Measurements from ENCODE around the gene BOD1L1.
A peak's percentile ranks its signal among the peaks of the same experiment; 100 is the strongest.

The BOD1L1 gene

GRCh38 chr4:13627606-13628311 lies at the start of gene BOD1L1:
Gene BOD1L1 (minus strand): TSS chr4:13627725. CDS start chr4:13627587, 138 bp downstream.
- peak; percentile 77 for DNase-seq

- no peak for DNase-seq
These were observed 47.4 kb upstream of the BOD1L1 start for GRCh38 chr4:13674971-13675370.

GRCh38 chr4:13673167-13673566 lies 45.6 kb upstream of the BOD1L1 start:
- DNase-seq = no peak

GRCh38 chr4:13670456-13671160 lies 43.1 kb upstream of the BOD1L1 start:
- DNase-seq = no peak

- no peak for DNase-seq
These were observed 38.5 kb upstream of the BOD1L1 start for GRCh38 chr4:13665701-13666660.

GRCh38 chr4:13659341-13660070 lies 32.0 kb upstream of the BOD1L1 start:
- no peak for DNase-seq

GRCh38 chr4:13656569-13657405 lies 29.3 kb upstream of the BOD1L1 start:
- peak; percentile 25 for DNase-seq

GRCh38 chr4:13654162-13654797 lies 26.8 kb upstream of the BOD1L1 start:
- peak; percentile 32 for DNase-seq

GRCh38 chr4:13653766-13654161 lies 26.2 kb upstream of the BOD1L1 start:
- DNase-seq = no peak

- DNase-seq = no peak
These were observed 19.5 kb upstream of the BOD1L1 start for GRCh38 chr4:13647031-13647430.

- no peak for DNase-seq
These were observed 17.6 kb upstream of the BOD1L1 start for GRCh38 chr4:13645075-13645474.

- no peak for DNase-seq
These were observed 14.8 kb upstream of the BOD1L1 start for GRCh38 chr4:13642170-13642950.

GRCh38 chr4:13641084-13641483 lies 13.6 kb upstream of the BOD1L1 start:
- DNase-seq = no peak

- DNase-seq = no peak
These were observed 12.8 kb upstream of the BOD1L1 start for GRCh38 chr4:13640149-13640940.

GRCh38 chr4:13635286-13635799 lies 7.8 kb upstream of the BOD1L1 start:
- DNase-seq = no peak

- no peak for DNase-seq
These were observed 6.1 kb upstream of the BOD1L1 start for GRCh38 chr4:13633671-13634070.

GRCh38 chr4:13627178-13627605 lies 333 bp downstream of the BOD1L1 start:
- DNase-seq = no peak

- DNase-seq = no peak
These were observed 890 bp downstream of the BOD1L1 start for GRCh38 chr4:13626492-13627177.

Data from amniotic stem cell (primary cell).